ENCODE data around the gene GNAI3. TPM values are rescaled to one million over a fixed set of nuclear protein-coding genes. Genes with fewer than 3 reads are reported as not detected.

GNAI3 gene
- total and polyA plus RNA-seq, 2 of the 13 experiments (the other 11 are each of a cell fraction or from before 2014, with no cell fraction given): 4.3 to 9.0 TPM

DNA sequence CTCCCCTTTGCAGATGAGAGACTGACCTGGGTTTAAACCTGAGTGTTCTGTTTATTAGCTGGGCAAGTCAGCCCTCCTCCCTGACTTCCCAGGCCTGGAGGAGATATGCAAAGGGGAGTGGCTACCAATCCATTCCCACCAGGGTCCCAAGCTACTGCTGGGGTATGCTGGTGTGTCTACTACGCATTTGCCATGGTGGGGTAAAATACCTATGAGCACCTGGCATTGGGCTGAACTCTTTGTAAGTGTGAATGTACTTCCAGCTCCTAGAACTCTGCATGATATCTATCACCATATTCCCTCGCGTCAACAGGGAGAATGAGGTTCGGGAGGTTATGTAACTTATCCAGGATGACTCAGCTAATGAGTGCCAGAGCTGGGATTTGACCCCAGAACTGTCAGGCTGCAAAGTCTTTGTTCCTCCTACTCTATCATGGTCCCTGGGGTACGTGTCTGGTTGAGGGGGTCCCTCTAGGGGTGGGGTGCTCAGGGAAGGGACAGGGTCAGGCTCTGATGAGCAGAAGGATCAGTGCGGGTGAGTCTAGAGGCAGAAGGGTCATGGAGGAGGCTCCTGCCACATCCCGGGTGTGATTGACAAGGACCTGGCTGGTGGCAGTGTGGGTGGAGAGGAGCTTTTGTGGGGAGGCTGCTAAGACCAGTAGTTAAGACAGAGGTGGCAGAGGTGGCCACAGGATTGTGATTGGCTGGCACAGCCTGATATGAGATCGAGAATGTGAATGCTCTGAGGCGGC lies 88.0 kb downstream of the GNAI3 start (continued):
- TF ChIP-seq ZMYM4 (CRISPR knock-in tag; IDR thresholded peaks at IDR 0.05): no peak
- no peak for TF ChIP-seq ZNF10 (CRISPR knock-in tag; IDR thresholded peaks at IDR 0.05; ENCODE audit: borderline replicate concordance, low read depth)
- TF ChIP-seq KDM5B (CRISPR knock-in tag; IDR thresholded peaks at IDR 0.05; ENCODE audit: borderline replicate concordance): no peak
- TF ChIP-seq, protein P1, sequence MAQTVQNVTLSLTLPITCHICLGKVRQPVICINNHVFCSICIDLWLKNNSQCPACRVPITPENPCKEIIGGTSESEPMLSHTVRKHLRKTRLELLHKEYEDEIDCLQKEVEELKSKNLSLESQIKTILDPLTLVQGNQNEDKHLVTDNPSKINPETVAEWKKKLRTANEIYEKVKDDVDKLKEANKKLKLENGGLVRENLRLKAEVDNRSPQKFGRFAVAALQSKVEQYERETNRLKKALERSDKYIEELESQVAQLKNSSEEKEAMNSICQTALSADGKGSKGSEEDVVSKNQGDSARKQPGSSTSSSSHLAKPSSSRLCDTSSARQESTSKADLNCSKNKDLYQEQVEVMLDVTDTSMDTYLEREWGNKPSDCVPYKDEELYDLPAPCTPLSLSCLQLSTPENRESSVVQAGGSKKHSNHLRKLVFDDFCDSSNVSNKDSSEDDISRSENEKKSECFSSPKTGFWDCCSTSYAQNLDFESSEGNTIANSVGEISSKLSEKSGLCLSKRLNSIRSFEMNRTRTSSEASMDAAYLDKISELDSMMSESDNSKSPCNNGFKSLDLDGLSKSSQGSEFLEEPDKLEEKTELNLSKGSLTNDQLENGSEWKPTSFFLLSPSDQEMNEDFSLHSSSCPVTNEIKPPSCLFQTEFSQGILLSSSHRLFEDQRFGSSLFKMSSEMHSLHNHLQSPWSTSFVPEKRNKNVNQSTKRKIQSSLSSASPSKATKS (CRISPR knock-in tag; IDR thresholded peaks at IDR 0.05): no peak
- no peak for TF ChIP-seq SOX6 (IDR thresholded peaks at IDR 0.05)
- 0 out of 2 replicates have a peak, but pooled peaks have one; percentile 43 for TF ChIP-seq SOX6 (CRISPR knock-in tag; IDR thresholded peaks at IDR 0.05)
- TF ChIP-seq TGIF2 (CRISPR knock-in tag; IDR thresholded peaks at IDR 0.05): no peak
- TF ChIP-seq ZNF850 (CRISPR knock-in tag; conservative IDR thresholded peaks at IDR 0.05): no peak
- no peak for TF ChIP-seq THAP11 (CRISPR knock-in tag; IDR thresholded peaks at IDR 0.05)
- no peak for TF ChIP-seq SPEN (CRISPR knock-in tag; IDR thresholded peaks at IDR 0.05; ENCODE audit: low read depth)
- TF ChIP-seq GATAD1 (CRISPR knock-in tag; IDR thresholded peaks at IDR 0.05): no peak
- TF ChIP-seq ZNF660 (CRISPR knock-in tag; IDR thresholded peaks at IDR 0.05; ENCODE audit: borderline replicate concordance, low read depth): no peak
- 0 out of 2 replicates have a peak, but pooled peaks have one; percentile 17 for TF ChIP-seq TBX2 (CRISPR knock-in tag; IDR thresholded peaks at IDR 0.05; ENCODE audit: borderline replicate concordance)
- TF ChIP-seq, protein P2, sequence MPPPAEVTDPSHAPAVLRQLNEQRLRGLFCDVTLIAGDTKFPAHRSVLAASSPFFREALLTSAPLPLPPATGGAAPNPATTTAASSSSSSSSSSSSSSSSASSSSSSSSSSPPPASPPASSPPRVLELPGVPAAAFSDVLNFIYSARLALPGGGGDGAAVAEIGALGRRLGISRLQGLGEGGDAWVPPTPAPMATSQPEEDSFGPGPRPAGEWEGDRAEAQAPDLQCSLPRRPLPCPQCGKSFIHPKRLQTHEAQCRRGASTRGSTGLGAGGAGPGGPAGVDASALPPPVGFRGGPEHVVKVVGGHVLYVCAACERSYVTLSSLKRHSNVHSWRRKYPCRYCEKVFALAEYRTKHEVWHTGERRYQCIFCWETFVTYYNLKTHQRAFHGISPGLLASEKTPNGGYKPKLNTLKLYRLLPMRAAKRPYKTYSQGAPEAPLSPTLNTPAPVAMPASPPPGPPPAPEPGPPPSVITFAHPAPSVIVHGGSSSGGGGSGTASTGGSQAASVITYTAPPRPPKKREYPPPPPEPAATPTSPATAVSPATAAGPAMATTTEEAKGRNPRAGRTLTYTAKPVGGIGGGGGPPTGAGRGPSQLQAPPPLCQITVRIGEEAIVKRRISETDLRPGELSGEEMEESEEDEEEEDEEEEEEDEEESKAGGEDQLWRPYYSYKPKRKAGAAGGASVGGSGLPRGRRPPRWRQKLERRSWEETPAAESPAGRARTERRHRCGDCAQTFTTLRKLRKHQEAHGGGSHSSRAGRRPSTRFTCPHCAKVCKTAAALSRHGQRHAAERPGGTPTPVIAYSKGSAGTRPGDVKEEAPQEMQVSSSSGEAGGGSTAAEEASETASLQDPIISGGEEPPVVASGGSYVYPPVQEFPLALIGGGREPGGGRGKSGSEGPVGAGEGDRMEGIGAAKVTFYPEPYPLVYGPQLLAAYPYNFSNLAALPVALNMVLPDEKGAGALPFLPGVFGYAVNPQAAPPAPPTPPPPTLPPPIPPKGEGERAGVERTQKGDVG (CRISPR knock-in tag; IDR thresholded peaks at IDR 0.05; ENCODE audit: borderline replicate concordance): no peak
- TF ChIP-seq CHD4 (IDR thresholded peaks at IDR 0.05; ENCODE audit: borderline replicate concordance, low read length): no peak
- TF ChIP-seq, protein P3, sequence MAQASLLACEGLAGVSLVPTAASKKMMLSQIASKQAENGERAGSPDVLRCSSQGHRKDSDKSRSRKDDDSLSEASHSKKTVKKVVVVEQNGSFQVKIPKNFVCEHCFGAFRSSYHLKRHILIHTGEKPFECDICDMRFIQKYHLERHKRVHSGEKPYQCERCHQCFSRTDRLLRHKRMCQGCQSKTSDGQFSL (CRISPR knock-in tag; IDR thresholded peaks at IDR 0.05): no peak
- TF ChIP-seq ZNF709 (CRISPR knock-in tag; IDR thresholded peaks at IDR 0.05): no peak
- TF ChIP-seq ZKSCAN5 (CRISPR knock-in tag; IDR thresholded peaks at IDR 0.05): no peak
- TF ChIP-seq CHD2 (IDR thresholded peaks at IDR 0.05; ENCODE audit: low read depth, low read length): no peak
- no peak for TF ChIP-seq ZSCAN9 (CRISPR knock-in tag; IDR thresholded peaks at IDR 0.05; ENCODE audit: borderline replicate concordance)
- no peak for TF ChIP-seq ZNF563 (CRISPR knock-in tag; IDR thresholded peaks at IDR 0.05)
- no peak for TF ChIP-seq ETV5 (CRISPR knock-in tag; IDR thresholded peaks at IDR 0.05; ENCODE audit: borderline replicate concordance)
- TF ChIP-seq ZNF556 (CRISPR knock-in tag; IDR thresholded peaks at IDR 0.05; ENCODE audit: borderline replicate concordance): no peak
- no peak for TF ChIP-seq IKZF4 (CRISPR knock-in tag; IDR thresholded peaks at IDR 0.05; ENCODE audit: borderline replicate concordance, low read depth, not compliant biosample characterization)
- no peak for TF ChIP-seq NKX3-1 (CRISPR knock-in tag; IDR thresholded peaks at IDR 0.05)
- TF ChIP-seq ZBTB7A (CRISPR knock-in tag; IDR thresholded peaks at IDR 0.05): 0 out of 2 replicates have a peak, but pooled peaks have one; percentile 12
- TF ChIP-seq TP53 (CRISPR knock-in tag; conservative IDR thresholded peaks at IDR 0.05): no peak
